PFSK-1 (cell line): ENCODE data around the gene SPAG6.

Experiments used
- FOXP2 ChIP-seq: optimal IDR thresholded peaks from 2 replicates; pipeline ENCODE3; 2011; ENCODE audit warnings: borderline replicate concordance, control low read depth, inconsistent platforms; ENCODE audit not compliant: insufficient read depth; ENCODE audit errors: extremely low read length, extremely low read depth
- POLR2AphosphoS5 ChIP-seq: IDR thresholded peaks from 2 replicates; pipeline ENCODE4 v1.6.1; 2012; ENCODE audit warnings: low read depth, mild to moderate bottlenecking, control low read depth, low read length, moderate library complexity
- REST ChIP-seq, 2 experiments: IDR thresholded peaks; 2 replicates each; pipeline versions ENCODE4 v1.6.1 to v1.8.0; 2011 to 2012; ENCODE audit warnings: low read depth in 2 of 2, low read length in 2 of 2, control low read depth in 1 of 2, inconsistent platforms in 1 of 2, mild to moderate bottlenecking in 1 of 2, moderate library complexity in 1 of 2; ENCODE audit not compliant: insufficient read depth in 1 of 2
- SIN3A ChIP-seq: IDR thresholded peaks from 2 replicates; pipeline ENCODE4 v1.6.1; 2012; ENCODE audit warnings: mild to moderate bottlenecking, low read length, moderate library complexity, borderline replicate concordance; ENCODE audit not compliant: insufficient read depth
- TAF1 ChIP-seq: IDR thresholded peaks from 2 replicates; pipeline ENCODE4 v1.6.1; 2012; ENCODE audit warnings: low read length, control low read depth, borderline replicate concordance; ENCODE audit not compliant: insufficient read depth

The SPAG6 gene

DNA sequence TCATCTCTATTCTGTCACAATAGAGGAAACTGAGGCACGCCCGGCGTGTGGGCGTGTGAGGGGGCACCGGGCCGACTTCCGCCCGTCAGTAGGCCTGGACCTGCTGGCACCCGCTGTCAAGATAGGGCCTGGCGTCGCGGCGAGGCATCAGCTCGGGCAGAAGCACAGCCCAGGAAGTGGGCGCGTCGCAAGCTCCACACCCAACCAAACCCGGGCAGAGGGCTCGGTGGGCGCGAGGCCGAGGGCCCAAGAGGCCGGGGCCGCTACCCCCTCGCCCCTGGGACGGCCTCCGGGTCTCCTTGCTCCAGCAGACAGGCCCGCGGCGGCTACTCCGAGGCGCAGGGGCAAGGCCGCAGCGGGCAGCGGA is 91.2 kb downstream of the SPAG6 start:
- TF ChIP-seq FOXP2 (no peak), SIN3A (no peak), REST (IDR thresholded peaks at IDR 0.05; ENCODE audit: insufficient read depth in 1 of 2, low read depth in 2 of 2, low read length in 2 of 2) (no peak), TAF1 (no peak), POLR2AphosphoS5 (no peak)

GRCh38 chr10:22436893-22437619 is 91.8 kb downstream of the SPAG6 start:
- TF ChIP-seq REST (IDR thresholded peaks at IDR 0.05; ENCODE audit: insufficient read depth in 1 of 2, low read depth in 2 of 2, low read length in 2 of 2): peak in 1 of 2 experiments; percentile 44; a peak in 1 of 4 replicates
- peak; percentile 77 for TF ChIP-seq POLR2AphosphoS5
- peak; percentile 92 for TF ChIP-seq FOXP2
- peak; percentile 17; the same call in 1 of the 2 replicates for TF ChIP-seq SIN3A
- peak; percentile 84 for TF ChIP-seq TAF1

GRCh38 chr10:22437620-22438588 is 92.6 kb downstream of the SPAG6 start:
- no peak for TF ChIP-seq FOXP2
- TF ChIP-seq TAF1: no peak
- no peak for TF ChIP-seq REST (IDR thresholded peaks at IDR 0.05; ENCODE audit: insufficient read depth in 1 of 2, low read depth in 2 of 2, low read length in 2 of 2)
- no peak for TF ChIP-seq SIN3A
- TF ChIP-seq POLR2AphosphoS5: no peak

- no peak for TF ChIP-seq TAF1
- no peak for TF ChIP-seq SIN3A
- TF ChIP-seq POLR2AphosphoS5: no peak
- TF ChIP-seq REST (IDR thresholded peaks at IDR 0.05; ENCODE audit: insufficient read depth in 1 of 2, low read depth in 2 of 2, low read length in 2 of 2): no peak
- TF ChIP-seq FOXP2: no peak
Observed at GRCh38 chr10:22438711-22439110, 93.4 kb downstream of the SPAG6 start.
